ENCODE data around the gene EDN2.

The EDN2 gene

DNA sequence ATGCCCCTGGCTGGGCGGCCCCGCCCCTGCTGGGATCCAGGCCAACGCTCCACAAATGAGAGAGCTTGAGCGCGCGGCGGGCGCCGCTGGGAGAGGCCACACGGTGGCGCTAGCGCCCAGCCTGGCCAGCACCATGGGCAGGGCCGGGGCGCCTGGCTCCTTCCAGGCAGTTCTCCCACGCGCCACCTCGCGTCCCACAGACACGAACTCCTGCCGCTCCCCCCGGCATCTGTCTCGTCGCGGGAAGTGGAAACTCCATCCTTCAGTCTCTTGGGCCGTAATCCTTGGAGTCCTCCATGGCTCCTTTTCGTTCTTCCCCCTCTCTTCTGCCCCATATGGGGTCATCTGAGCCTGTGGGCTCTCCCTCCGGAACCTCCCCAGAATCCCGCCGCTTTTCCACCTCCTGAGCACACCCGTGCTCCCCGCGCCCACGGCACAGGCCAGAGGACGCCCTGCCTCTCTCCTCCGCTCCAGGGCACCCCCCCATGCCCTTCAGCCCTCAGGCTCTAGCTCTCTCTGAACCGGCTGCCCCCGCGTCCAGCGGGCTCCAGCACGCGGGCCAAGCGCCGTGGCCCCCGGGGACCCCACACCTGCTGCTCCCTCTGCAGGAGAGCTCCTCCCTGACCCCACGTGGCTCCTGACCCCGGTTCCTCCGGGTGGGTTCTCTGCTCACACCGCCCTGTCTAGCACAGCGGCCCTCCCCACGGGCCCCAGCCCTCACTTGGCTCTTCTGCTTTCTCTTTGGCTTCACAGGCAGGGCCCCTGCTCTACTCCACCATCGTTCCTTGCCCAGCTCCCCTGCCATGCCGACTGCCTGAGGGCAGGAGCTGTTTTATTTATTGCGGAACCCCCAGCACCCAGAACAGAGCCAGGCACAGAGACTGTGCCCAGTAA, 31.9 kb upstream of the EDN2 start:
- DNase-seq: peak; percentile 71

DNA sequence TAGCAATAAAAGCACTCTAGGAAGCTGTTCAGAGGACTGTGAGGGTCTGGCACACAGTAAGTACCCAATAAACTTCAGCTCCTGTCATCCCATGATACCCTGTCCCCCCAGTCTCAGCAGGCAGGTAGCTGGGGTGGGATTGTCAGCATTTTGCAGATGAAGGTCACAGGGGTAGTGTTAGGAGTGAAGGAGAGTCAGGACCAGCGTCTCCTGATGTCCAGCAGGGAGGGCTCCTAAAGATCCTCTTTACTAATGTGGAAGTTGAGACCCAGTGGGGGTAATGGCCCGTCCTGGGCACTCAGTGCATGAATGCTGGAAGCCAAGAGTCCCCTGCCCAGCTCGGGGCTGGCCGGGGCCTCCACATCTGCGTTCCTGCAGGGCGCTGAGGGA, 31.3 kb upstream of the EDN2 start:
- DNase-seq: no peak

GRCh38 chr1:41515131-41515678, 30.7 kb upstream of the EDN2 start:
- no peak for DNase-seq

- DNase-seq: no peak
Observed at GRCh38 chr1:41514381-41514780, 29.9 kb upstream of the EDN2 start.

- DNase-seq: no peak
Observed at GRCh38 chr1:41513383-41513735, 28.9 kb upstream of the EDN2 start.

DNA sequence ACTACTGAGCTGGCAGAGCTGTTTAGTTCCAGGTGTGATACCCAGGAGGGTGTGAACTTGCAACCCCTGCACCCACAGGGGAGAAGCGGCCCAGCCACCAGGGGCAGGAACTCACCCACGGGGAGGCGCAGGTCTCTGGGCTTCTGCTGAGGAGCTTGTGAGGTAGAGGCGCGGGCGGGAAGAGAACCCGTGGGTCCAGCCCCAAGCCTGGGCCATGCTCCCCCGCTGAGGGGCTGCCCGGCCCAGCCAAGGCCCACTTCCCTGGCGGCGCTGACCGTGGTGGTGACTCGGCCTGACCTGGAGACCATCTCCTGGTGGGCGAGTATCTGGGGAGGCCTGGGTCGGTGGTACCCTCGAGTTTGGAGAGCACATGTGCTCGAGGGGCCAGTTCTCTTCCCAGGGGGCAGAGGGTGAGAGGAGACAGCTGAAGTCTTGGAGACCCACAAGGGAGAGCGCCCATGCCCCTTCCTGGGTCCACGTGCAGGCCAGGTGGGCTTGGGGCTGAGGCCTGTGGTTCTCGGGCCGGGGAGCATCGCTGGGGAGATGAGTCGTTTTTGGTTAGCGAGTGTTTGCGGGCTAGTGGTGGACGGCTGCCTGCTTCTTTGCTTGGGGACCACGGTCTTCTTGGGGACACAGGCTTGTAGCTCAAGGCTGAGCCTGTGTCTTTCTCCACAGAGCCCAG, 28.4 kb upstream of the EDN2 start:
- DNase-seq: no peak

DNA sequence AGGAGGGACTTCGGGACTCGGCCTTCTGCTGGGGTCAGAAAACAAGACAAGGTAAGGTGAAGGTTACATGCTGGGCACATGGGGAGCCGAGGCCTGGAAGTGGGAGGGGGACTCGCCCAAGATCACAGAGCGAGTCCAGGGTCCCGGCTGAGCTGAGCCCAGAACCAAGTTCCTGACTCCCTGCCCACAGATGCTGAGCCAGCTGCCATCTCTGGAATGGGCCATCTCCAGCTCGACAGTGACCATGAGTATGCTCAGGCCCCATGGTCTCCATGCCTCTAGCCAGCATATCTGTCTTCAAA, 26.7 kb upstream of the EDN2 start:
- DNase-seq: no peak

DNA sequence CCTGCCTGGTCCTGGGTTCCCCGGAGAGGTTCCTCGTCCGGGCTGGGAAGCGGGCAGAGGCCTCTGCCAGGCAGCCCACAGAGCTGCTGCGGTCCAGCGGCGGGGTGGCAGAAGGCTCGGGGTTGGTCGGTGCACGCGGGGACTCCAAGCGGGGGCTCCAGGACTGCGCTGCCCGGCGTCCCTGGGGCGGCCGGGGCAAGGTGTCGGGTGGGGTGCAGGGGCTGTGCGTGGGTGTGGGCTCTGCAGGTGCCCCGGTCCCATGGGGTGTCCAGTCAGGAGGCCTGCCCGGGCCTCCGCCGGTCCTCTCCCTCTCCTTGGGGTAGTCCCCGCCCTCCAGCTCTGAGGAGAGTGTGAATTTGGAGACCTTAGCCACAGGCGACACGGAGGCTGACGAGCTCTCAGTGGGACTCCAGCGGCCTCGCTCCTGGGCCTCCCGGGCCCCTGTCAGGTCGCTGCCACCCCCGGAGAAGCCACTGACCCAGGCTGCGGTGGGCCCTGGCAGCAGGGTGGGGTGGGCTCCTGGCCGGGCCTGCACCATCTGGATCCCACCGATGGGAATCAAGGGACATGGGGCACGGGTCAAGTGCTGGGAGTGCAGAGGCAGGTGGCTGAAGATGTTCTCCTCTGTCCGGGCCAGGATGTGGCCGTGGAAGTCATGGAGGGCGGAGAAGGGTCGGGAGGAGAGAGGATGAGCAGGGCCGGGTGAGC, 26.2 kb upstream of the EDN2 start:
- DNase-seq: no peak

GRCh38 chr1:41509270-41509671, 24.8 kb upstream of the EDN2 start:
- DNase-seq: peak; percentile 20

GRCh38 chr1:41508290-41508689, 23.8 kb upstream of the EDN2 start:
- no peak for DNase-seq

DNA sequence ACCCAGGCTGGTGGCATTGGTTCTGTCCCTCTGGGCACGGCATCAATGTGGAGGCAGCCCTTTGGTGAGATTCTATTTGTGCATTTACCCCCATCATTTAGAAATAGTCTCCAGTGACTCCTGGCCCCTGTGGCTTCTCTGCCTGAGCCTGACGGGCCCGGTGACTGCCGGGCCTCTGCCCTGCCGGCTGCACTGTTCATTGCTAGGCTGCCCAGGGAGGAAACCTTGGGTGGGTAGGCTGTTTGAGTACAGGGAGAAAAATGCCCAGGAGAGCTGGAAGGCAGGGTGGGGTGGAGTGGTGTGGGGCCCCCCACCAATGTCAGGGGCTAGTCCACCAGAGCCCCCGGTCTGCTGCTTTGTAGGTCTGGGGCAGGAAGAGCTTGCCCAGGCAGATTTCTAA, 23.4 kb upstream of the EDN2 start:
- no peak for DNase-seq

DNA sequence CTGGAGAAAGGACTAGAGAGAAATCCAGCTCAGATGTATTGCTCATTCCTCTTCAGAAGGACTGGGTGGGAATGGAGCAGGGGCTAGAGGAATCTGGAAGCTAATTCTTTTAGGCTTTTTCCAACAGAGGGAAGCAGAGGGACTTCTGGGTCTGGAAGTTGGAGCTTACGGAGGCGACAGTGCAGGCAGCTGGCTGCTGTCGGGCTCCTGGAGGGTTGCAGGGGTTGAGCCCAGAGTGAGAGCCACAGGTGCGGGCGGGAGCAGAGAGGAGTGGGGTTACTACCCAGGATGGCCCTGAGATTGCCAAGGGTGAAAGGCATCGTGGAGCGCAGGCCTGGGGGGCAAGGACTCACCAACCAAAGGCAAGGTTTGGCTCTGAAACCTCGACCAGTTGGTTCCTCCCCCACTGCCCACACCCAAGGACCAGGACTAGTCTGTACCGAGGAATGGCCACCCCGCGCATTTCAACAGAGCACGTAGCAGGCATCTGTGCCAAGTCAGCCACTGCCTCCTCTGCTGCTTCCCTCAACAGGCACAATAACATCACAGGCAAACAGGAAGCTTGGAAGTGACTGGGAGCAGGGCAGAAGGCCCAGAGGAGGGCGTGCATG, 22.7 kb upstream of the EDN2 start:
- DNase-seq: no peak

DNA sequence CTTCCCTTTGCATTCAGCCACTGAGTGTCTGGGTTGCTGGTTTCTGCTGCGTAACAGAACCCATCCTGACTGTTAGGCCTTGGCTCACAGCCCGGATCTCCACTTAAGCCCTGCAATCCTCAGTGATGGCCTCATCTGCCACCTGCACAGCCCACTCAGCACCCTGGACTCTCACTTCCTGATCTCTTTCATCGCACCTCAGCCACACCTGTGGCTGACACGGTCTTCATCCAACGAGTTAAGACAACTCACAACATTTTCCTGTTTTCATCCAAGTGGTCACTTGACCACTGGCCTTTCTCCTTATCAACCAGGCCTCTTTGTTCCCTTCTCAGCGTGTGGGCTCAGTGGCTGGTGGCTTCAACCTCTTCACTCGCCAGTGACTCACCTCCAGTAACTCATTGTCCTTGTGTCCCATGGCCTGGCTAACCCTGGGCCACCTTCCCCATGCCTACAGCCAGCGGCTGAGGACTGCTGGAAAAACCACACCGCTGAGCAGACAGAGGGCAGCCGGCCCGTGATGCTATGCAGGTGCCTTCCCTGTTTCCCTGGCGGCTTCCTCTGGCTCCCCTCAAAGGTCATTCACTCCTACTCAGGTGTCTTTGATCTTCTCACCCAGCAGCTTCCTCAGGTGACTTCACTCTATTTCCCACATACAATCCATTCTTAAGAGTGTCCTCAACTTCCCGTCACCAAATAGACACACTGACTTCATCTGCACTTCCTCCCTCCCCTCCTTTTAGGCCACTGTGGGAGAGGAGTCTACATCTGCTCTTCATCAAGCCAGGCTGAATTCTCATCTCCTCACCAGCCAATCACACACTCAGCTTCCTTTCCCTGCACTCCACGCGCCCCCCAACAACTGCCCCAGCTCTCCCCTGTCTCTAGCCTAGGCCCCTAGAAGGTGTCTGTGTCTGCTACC, 19.9 kb upstream of the EDN2 start:
- DNase-seq: peak; percentile 51

GRCh38 chr1:41503538-41504113, 19.1 kb upstream of the EDN2 start:
- no peak for DNase-seq

DNA sequence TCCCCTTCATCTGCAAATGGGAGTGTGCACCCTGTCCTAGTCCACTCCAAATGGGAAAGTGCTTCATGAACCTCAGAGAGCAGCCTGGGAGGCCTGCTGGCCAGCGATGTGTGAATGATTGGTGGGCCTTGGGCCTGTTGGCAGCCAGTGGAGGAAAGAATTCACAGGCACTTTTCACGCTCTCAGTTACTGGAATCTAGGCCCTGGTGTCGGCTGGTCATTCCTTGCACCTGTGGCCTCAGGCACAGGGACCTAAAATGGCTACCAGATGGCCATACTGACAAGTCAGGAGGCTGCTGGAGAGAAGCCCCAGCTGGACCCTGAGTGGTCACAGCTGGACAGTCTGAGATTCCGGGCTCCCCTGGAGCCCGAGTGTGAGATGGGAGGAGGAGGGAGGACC, 18.4 kb upstream of the EDN2 start:
- no peak for DNase-seq

DNA sequence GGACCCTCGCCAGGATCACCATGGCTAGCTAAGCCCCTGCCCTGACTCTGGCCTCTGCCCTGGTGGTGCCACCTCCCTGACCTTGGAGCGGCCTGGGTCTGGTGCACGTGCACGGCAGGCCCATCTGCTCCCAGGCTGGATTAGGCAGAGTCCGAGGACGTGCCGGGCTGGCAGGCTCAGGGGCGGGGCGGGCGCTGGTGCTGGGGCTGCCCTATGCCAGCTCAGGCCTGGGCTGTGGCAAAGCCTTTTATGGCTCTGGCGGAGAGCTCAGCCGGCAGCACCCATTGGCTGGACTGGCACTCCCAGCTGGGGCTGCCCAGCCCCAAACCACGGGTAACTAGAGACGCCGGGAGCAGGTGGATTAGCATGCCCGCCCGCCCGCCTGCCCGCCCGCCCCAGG, 17.1 kb upstream of the EDN2 start:
- DNase-seq: no peak

DNA sequence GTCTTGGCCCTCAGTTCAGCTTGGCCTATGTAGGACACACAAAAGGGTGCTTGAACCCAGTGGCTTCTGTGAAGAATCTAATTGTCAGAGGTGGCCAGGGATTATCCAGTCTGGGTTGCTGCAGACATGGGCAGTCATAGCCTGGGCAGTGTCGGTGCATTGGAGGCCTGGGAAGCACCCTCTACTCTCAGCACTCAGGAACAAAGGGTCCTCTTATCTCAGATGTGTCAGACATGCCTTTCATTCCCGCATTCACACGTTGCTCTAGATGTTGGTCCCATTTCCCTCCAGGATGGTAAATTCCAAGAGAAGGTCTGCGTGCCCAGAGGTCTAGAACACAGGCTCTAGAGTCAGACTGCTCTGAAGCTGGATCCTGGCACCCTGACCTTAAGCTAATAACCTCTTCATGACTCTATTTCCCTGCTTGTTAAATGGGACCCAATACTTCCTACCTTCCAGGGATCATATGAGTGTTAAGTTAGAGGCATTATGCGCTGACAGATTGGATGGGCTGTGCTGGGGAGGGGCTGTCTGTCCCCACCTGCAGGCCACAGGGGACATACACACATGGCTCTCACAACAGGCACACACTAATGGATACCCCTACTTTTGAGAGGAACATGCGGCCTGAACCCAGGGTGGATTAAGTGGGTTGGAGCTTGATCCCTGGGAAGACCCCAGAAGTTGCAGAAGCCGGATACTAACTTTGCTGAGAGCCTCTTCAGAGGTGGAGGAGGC, 16.5 kb upstream of the EDN2 start:
- DNase-seq: no peak

GRCh38 chr1:41500378-41500777, 15.9 kb upstream of the EDN2 start:
- DNase-seq: no peak

- DNase-seq: no peak
Observed at GRCh38 chr1:41499591-41499990, 15.1 kb upstream of the EDN2 start.

DNA sequence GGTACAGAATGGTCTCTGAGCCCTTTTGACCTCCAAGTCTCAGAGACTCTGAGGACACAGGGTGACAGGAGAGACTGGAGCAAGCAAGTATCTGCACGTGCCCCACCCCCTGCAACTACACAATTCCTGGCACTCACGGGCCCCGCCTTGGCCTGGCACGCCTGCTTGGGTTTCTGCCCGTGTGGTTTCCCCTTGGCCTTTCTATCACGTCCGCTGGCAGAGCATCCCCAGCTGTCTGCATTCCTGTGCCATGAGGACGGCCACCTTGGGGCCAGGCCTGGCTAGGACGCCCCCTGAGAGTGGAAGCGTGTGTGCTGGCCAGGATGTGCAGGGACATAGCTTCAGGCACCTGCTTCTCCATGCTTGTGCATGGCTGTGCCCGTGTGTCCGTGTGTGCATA, 14.3 kb upstream of the EDN2 start:
- DNase-seq: no peak

- no peak for DNase-seq
Observed at GRCh38 chr1:41498391-41498790, 13.9 kb upstream of the EDN2 start.

Data from MV-4-11 (cell line).